Measurements from ENCODE around the gene IL1RAP. TPM values are rescaled to one million over a fixed set of nuclear protein-coding genes. Genes with fewer than 3 reads are reported as not detected.

The IL1RAP gene
- total and polyA plus RNA-seq, 7 donors = 1.2 to 13.0 (median 2.9) TPM

GRCh38 chr3:190556351-190556750 is 42.5 kb downstream of the IL1RAP start:
- Histone ChIP-seq H3K27me3 (no peaks in the 10 kb centered on the region), H3K4me3 (no peak overlapping the region), H3K9me3 (no peaks in the 10 kb centered on the region), H3K36me3 (no peaks in the 10 kb centered on the region), H3K27ac (no peak overlapping the region), H3K4me1 (no peaks in the 10 kb centered on the region)
- no peak for DNase-seq
- WGBS, 2 donors = 81 to 83% methylated on average over 2 of the region's 2 CpGs
- intact Hi-C loops (cut with DNase I) = no loop called here
- TF ChIP-seq, protein P1, sequence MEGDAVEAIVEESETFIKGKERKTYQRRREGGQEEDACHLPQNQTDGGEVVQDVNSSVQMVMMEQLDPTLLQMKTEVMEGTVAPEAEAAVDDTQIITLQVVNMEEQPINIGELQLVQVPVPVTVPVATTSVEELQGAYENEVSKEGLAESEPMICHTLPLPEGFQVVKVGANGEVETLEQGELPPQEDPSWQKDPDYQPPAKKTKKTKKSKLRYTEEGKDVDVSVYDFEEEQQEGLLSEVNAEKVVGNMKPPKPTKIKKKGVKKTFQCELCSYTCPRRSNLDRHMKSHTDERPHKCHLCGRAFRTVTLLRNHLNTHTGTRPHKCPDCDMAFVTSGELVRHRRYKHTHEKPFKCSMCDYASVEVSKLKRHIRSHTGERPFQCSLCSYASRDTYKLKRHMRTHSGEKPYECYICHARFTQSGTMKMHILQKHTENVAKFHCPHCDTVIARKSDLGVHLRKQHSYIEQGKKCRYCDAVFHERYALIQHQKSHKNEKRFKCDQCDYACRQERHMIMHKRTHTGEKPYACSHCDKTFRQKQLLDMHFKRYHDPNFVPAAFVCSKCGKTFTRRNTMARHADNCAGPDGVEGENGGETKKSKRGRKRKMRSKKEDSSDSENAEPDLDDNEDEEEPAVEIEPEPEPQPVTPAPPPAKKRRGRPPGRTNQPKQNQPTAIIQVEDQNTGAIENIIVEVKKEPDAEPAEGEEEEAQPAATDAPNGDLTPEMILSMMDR (IDR thresholded peaks at IDR 0.05) = no peak
- no peak for TF ChIP-seq POLR2A (IDR thresholded peaks at IDR 0.05)

DNA sequence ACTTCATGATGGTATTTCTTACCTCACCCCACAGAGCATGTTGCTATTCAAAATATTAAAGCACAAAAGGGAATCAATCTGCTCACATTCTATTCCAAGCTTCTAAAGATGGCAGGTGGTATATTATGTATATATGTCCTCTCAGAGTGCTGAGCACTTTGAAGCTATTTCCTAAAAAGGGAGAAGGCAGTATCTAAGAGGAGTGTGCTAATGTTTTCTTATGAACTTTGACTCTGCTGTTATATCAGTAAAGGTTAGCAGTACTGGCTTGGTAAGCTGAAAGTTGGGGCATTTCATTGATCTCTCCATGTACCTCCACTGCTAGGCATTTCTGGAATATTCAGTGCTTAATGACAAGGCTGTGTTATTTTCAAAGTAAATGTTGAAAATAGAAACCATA is 43.4 kb downstream of the IL1RAP start:
- Histone ChIP-seq H3K27ac (no peak overlapping the region), H3K36me3 (no peaks in the 10 kb centered on the region), H3K4me1 (no peaks in the 10 kb centered on the region), H3K27me3 (no peaks in the 10 kb centered on the region), H3K4me3 (no peak overlapping the region), H3K9me3 (no peaks in the 10 kb centered on the region)
- intact Hi-C loops (cut with DNase I) = no loop called here
- DNase-seq = no peak
- no peak for TF ChIP-seq POLR2A (IDR thresholded peaks at IDR 0.05)
- TF ChIP-seq, protein P1 (IDR thresholded peaks at IDR 0.05) = no peak
- TF ChIP-seq EP300 (IDR thresholded peaks at IDR 0.05) = no peak
- no peak for TF ChIP-seq POLR2AphosphoS5 (IDR thresholded peaks at IDR 0.05)

DNA sequence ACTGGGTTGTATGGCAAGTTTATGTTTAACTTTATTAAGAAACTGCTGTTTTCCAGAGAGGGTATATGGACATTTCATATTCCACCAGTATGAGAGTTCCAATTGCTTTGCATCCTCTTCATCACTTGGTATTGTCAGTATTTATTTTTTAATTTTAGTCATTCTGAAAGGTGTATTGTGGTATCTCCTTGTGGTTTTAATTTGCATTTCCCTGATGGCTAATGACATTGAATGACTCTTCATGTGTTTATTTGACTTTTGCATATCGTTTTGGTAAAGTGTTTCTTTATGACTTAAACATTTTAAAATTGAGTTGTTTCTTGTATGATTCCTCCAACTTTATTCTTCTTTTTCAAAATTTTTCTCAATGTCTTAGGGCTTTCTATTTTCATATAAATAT is 44.4 kb downstream of the IL1RAP start:
- Histone ChIP-seq H3K27me3 (no peaks in the 10 kb centered on the region), H3K4me3 (no peak overlapping the region), H3K9me3 (no peaks in the 10 kb centered on the region), H3K36me3 (no peaks in the 10 kb centered on the region), H3K27ac (no peak overlapping the region), H3K4me1 (no peaks in the 10 kb centered on the region)
- intact Hi-C loops (cut with DNase I) = no loop called here
- WGBS, 2 donors = 76 to 79% methylated on average over 1 of the region's 1 CpG
- no peak for TF ChIP-seq POLR2AphosphoS5 (IDR thresholded peaks at IDR 0.05)
- no peak for TF ChIP-seq EP300 (IDR thresholded peaks at IDR 0.05)
- TF ChIP-seq POLR2A (IDR thresholded peaks at IDR 0.05) = no peak
- TF ChIP-seq, protein P1 (IDR thresholded peaks at IDR 0.05) = no peak
- DNase-seq = no peak

DNA sequence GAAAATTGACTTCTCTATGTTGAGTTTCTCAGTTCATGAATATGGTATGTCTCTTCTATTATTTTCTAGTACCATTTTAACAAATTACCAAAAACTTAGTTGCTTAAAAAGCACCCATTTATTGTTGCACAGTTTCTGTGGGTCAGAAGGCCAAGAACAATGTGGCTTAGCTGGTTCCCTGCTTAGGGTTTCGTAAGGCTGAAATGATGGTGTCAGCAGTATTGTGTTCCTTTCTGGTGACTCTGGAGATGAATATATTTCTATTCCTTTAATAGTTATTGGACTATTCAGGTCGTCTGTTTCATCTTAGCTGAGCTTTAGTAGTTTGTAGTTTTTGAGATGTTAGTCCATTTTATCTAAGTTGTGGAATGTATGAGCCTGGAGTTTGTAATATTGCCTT is 44.9 kb downstream of the IL1RAP start:
- Histone ChIP-seq H3K36me3 (no peaks in the 10 kb centered on the region), H3K4me3 (no peak overlapping the region), H3K27me3 (no peaks in the 10 kb centered on the region), H3K9me3 (no peaks in the 10 kb centered on the region), H3K27ac (no peak overlapping the region), H3K4me1 (no peaks in the 10 kb centered on the region)
- WGBS, 2 donors = 80 to 88% methylated on average over 2 of the region's 2 CpGs
- intact Hi-C loops (cut with DNase I) = no loop called here
- TF ChIP-seq, protein P1 (IDR thresholded peaks at IDR 0.05) = no peak
- DNase-seq = no peak

DNA sequence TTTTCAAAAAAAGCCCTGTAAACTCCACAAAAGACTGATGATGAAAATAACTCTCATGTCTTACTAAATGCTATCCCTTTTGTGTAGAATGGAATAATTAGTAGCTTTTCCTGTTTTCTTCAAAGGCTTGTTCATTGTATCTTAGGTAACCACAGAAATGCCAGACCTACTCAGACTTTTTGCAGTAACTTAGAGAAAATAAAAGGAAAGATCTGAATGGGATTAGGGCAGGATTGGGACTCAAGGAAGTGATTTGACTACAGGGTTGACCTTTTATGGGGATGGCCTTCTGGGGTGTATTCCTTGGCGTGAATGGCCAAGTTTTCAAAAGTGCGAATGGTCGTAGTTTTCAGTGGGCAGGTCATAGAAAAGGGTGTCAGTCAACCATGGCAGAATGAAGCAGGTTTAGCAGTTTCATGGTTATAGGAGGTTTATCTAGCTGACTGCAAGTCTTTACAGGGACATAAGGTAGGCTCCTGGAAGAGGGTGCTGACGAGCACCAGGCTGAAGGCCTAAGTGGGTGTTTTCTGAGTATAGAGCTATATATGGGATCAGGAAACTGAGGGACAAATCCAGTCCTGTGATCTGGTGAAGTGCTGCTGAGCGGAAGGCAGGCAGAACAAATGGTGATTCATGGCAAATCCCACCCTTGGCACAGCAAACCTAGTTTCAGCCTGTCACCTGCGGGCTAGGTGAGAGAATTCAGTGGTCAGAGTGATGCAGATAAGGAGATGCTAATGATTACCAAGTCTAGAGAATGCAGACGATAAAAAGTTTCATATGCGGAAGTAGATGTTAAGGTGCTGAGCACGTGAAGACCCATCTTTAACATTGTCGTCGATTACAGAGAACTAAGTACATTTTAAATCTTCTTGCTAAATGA is 46.4 kb downstream of the IL1RAP start:
- Histone ChIP-seq H3K9me3 (no peaks in the 10 kb centered on the region), H3K4me1 (no peaks in the 10 kb centered on the region), H3K27ac (no peak overlapping the region), H3K4me3 (no peak overlapping the region), H3K36me3 (no peaks in the 10 kb centered on the region), H3K27me3 (no peaks in the 10 kb centered on the region)
- TF ChIP-seq, protein P1 (IDR thresholded peaks at IDR 0.05) = no peak
- TF ChIP-seq POLR2A (IDR thresholded peaks at IDR 0.05) (no peak), POLR2AphosphoS5 (IDR thresholded peaks at IDR 0.05) (no peak), EP300 (IDR thresholded peaks at IDR 0.05) (no peak)
- DNase-seq = no peak
- intact Hi-C loops (cut with DNase I) = no loop called here
- 96 to 97% methylated on average over 11 of the region's 11 CpGs for WGBS, 2 donors

Data from sigmoid colon (tissue), 7 donors.